Measurements from ENCODE around the gene CRYM.

The CRYM gene

GRCh38 chr16:21242756-21243155, 35.3 kb downstream of the CRYM start:
- no peak for DNase-seq

DNA sequence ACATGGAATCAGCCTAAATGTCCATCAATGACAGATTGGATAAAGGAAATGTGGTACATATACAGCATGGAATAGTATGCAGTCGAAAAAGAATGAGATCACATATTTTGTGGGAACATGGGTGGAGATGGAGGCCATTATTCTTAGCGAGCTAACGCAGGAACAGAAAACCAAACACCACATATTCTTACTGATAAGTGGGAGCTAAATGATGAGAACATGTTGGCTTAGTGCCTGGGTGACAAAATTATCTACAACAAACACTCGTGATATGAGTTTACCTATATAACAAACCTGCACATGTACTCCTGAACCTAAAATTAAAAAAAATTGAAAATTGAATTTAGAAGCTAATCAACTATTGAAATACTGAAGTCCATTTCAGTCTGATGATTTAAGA, 38.4 kb downstream of the CRYM start:
- no peak for DNase-seq

DNA sequence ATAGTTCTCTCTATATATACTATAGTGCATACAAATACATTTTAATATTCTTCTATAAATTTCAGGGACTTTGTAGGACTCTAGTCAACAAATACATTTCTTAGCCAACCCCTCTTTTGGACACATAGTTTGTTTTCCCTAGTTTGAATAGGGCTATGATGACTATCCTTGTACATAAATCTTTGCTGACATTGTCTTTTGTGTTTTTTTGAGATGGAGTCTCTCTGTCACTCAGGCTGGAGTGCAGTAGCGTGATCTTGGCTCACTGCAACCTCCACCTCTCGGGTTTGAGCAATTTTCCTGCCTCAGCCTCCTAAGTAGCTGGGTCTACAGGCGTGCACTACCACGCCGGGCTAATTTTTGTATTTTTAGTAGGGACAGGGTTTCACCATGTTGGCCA, 41.3 kb downstream of the CRYM start:
- no peak for DNase-seq

GRCh38 chr16:21235199-21235585, 42.9 kb downstream of the CRYM start:
- no peak for DNase-seq

- no peak for DNase-seq
Observed at GRCh38 chr16:21233521-21234150, 44.5 kb downstream of the CRYM start, which contains the start of gene ANKS4B. Gene ANKS4B (plus strand): TSS chr16:21233699. CDS start chr16:21233738, 39 bp downstream.

DNA sequence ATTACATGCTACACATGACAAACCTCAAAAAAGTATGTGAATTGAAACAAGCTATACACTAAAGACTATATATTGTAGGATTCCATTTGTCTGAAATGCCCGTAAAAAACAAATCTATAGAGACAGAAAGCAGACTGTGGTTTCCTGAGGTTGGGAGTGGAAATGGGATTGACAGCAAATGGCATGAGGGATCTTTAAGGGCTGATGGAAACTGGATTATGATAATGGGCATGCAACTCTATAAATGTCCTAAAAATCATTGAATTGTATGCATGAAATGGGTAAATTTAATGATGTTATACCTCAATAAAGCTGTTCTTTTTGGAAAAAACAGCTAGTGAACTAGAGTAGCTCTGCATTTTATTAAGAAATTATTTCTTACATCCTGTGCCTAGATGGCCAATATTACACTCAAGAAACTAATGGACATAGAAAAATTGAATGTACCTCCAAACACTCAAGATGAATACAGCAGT, 45.0 kb downstream of the CRYM start:
- no peak for DNase-seq

DNA sequence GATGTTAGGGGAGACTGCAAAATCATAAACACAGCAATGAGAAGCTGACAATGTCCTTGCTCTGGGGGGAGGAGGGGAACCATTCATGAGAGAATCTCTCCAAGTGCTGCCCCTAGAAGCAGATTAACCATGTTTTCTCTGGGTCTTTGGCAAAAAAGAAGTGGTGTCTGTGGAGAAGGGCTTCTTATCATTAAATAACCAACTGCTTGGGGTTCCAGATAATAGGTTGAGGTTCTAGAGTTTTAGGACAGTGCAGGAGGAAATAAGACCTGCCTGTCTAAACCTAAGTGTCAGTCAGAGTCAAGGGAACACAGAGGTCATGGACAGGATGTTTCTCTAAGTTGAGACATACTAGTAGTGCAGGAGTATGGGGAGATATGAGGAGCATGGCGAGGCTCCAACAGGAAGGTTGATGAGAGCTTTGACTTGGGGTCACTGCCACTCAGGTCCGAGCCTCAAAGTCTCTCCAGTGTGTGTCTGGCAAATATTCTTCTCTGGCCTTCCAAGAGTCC, 49.7 kb downstream of the CRYM start:
- DNase-seq = no peak

GRCh38 chr16:21227866-21228265, 50.2 kb downstream of the CRYM start:
- no peak for DNase-seq

- no peak for DNase-seq
Observed at GRCh38 chr16:21226749-21227148, 51.3 kb downstream of the CRYM start.

DNA sequence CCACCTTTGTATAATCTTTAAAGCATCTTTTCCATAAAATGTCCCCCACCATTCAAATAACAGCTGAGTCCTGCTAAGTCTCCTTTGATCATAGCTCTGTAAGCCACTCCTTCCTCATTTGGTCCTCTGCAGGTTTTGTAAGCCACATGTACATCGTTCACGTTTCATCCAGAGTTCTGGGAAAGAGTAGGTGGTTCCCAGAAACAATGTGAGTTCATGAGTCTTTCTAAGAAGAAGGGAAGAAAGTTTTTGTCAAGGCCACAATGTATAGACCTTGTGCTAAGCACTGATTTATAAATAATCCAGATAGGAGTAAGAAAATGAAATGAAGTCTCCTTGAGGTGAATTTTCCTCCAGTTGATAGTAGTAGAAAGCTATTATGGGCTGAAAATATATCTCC, 53.3 kb downstream of the CRYM start:
- DNase-seq = no peak

DNA sequence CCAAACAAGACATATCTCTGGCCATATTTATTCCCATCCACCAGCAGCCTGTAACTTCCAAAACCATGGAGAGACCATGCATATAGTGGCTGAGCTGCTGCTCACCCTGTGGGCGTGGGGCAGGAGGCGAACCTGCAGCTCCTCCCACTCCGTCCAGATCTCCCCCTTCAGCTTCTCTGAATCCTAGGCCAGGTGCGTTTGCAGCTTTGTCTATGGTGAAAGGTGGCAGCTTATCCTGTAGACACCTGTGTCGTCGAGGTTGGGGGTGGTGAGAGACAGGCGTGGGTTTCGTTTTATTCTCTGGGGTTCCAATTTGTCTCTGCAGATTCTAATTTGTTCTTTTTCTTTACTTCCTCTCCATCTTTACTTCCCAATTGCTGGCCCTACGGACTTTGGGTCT, 54.3 kb downstream of the CRYM start:
- no peak for DNase-seq

- DNase-seq = no peak
Observed at GRCh38 chr16:21222495-21223337, 55.4 kb downstream of the CRYM start.

GRCh38 chr16:21219551-21219950, 58.5 kb downstream of the CRYM start:
- no peak for DNase-seq

GRCh38 chr16:21218153-21218552, 59.9 kb downstream of the CRYM start:
- no peak for DNase-seq

GRCh38 chr16:21217121-21217520, 61.0 kb downstream of the CRYM start:
- no peak for DNase-seq

DNA sequence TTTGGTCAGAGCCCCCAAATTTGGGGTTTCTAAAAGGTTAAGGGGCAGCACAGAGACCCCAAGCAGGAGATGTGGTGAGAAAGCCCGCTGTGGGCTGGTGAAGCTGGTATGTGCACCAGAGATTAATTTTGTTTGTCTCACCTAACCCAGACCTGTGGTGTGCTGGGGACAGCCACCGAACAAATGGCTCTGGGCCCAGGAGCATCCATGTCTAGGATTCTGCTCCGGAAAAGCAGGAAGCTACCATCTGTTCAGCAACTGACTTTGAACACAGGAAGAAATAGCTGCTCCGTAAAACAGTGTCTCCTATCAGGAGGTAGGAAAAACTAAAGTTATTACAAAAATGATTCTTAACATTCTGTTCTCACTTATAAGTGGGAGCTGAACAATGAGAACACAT, 64.0 kb downstream of the CRYM start:
- DNase-seq = no peak

DNA sequence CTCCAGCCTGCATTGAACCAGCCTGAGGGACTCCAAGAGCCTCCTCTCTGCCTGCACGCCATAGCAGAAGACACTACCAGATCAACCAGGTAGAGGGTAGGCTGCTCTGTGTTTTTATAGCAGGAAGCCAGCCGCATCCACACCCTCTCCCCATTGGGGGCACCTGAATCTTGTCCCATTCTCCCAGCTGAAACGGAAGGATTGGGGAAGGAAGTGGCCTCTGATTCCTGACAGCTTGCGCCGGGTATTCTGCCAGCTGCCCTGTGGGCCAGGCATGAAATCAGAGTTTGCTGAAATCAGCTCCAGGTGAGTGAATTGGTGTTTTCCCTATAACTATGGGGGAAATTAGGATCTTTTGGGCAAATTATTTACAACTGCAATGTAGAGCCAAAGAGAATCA, 66.6 kb downstream of the CRYM start, which contains the start of gene ZP2:
Gene ZP2 (minus strand): TSS at position 89 of the 400 bp plus-strand sequence. CDS start 27 bp downstream, at position 62.
- no peak for DNase-seq
